HEK293T (cell line): ENCODE measurements around the gene RNASEH2B.
A peak's percentile ranks its signal among the peaks of the same experiment; 100 is the strongest.

Source experiments
- ARNT ChIP-seq: fragments of 450-650 bp; IDR thresholded peaks from 2 replicates; pipeline ENCODE4 v1.6.1; 2017; ENCODE audit warnings: mild to moderate bottlenecking
- BHLHE40 ChIP-seq: fragments of 450-650 bp; IDR thresholded peaks from 2 replicates; pipeline ENCODE4 v1.6.1; 2016; ENCODE audit warnings: mild to moderate bottlenecking, moderate library complexity, borderline replicate concordance
- ELF4 ChIP-seq: fragments of 450-650 bp; IDR thresholded peaks from 2 replicates; pipeline ENCODE4 v1.6.1; 2017; ENCODE audit warnings: antibody characterized with exemption
- FOXA1 ChIP-seq: fragments of 450-650 bp; IDR thresholded peaks from 2 replicates; pipeline ENCODE4 v1.6.1; 2016; ENCODE audit warnings: mild to moderate bottlenecking
- FOXM1 ChIP-seq: fragments of 450-650 bp; IDR thresholded peaks from 2 replicates; pipeline ENCODE4 v1.6.1; 2017; ENCODE audit warnings: mild to moderate bottlenecking, borderline replicate concordance
- L3MBTL2 ChIP-seq: fragments of 450-650 bp; conservative IDR thresholded peaks from 2 replicates; pipeline ENCODE4 v1.6.1; 2016; ENCODE audit warnings: mild to moderate bottlenecking
- LEF1 ChIP-seq: fragments of 450-650 bp; IDR thresholded peaks from 2 replicates; pipeline ENCODE4 v1.6.1; 2017; ENCODE audit warnings: mild to moderate bottlenecking, borderline replicate concordance
- PKNOX1 ChIP-seq: fragments of 450-650 bp; IDR thresholded peaks from 2 replicates; pipeline ENCODE4 v1.6.1; 2016
- SP1 ChIP-seq: fragments of 450-650 bp; IDR thresholded peaks from 2 replicates; pipeline ENCODE4 v1.6.1; 2017
- SUZ12 ChIP-seq: fragments of 450-650 bp; IDR thresholded peaks from 2 replicates; pipeline ENCODE4 v1.6.1; 2016; ENCODE audit warnings: mild to moderate bottlenecking

- TF ChIP-seq SUZ12: no peak
- TF ChIP-seq ARNT: no peak
- no peak for TF ChIP-seq LEF1
- TF ChIP-seq FOXM1: no peak
- TF ChIP-seq L3MBTL2: peak; percentile 86
- no peak for TF ChIP-seq SP1
- peak; percentile 49 for TF ChIP-seq ELF4
- no peak for TF ChIP-seq BHLHE40
- no peak for TF ChIP-seq PKNOX1
- no peak for TF ChIP-seq FOXA1
Measured at GRCh38 chr13:50909605-50910484, at the start of gene RNASEH2B.
